H54 (cell line): ENCODE data around the gene RGL1.

Experiments
- DNase-seq: peaks from one replicate; pipeline ENCODE4 v3.0.0; 2011; ENCODE audit warnings: low spot score, mixed read lengths; ENCODE audit not compliant: insufficient read length
- FAIRE-seq: peaks from 3 replicates; lab custom pipeline; 2011; peaks lifted over from hg19 to GRCh38; lab: Jason Lieb, UNC
- POLR2A ChIP-seq: IDR thresholded peaks from 2 replicates; pipeline ENCODE4 v1.6.1; 2011; ENCODE audit warnings: low read depth, mild to moderate bottlenecking, low read length

The RGL1 gene

GRCh38 chr1:183953031-183953430 lies 148.1 kb downstream of the RGL1 start:
- no peak for FAIRE-seq
- DNase-seq: no peak

GRCh38 chr1:183954496-183954895 lies 149.6 kb downstream of the RGL1 start:
- TF ChIP-seq POLR2A: no peak
- DNase-seq (no peak), FAIRE-seq (no peak)

More at GRCh38 chr1:183953031-183953430, 148.1 kb downstream of the RGL1 start:
- TF ChIP-seq POLR2A: no peak

DNA sequence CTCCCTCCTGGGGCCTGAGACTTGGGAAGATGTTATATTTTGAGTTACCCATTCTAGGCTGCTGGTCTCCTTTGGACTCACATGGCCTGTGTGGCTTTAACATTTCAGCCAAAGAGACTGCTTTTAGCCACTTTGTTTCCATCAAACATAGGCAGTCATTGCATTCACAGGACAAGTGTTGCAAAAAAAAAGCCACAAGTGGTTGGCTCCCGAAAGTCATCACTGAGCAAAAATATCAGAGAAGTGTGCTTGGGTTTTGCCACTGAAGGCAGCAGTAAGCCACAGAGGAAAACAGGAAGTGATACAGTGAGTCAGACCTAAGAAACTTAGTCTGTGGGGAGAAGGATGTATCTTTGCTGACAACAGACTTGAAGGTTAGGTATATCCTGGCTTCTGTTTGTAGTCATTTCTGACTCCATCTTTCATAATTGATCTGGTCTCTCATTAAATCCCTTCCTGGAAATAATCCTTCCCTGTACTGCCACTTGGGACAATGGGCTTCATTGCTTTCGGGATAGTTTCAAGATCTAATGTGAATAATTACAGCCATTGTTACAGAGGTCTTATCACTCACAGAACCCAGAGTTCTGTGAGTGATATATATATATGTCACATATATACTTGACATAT lies 151.8 kb downstream of the RGL1 start:
- TF ChIP-seq POLR2A: no peak
- DNase-seq (peak; percentile 47), FAIRE-seq (peak; percentile 94)

DNA sequence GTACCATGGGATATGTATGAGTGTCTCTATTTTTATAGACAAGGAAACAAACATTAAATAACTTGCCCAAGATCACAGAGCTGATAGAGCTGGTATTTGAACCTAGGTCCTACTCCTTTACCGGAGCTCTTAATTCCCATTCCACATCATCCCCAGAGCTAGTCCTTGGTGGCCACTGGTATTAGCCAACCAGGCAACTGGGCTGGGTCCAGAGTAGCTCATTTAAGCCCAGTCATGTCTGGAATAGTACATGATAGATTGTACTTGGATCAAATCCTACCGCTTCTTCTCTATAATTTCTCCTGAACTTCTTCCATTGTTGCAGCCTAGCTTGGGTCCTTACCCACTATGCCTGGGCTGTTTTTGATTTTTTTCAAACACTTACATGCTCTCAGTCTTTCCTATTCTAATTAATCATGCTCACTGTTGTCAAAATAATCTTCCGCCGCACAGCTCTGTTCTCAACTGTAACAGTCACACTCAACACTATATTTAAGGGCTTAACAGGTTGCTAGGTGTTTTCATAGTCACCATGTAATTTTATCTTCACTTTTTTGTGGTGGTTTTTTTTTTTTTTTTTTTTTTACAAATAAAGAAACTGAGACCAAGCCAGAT lies 152.4 kb downstream of the RGL1 start:
- no peak for FAIRE-seq
- no peak for DNase-seq
- TF ChIP-seq POLR2A: no peak

GRCh38 chr1:183958958-183959357 lies 154.0 kb downstream of the RGL1 start:
- DNase-seq: no peak
- FAIRE-seq: no peak
- no peak for TF ChIP-seq POLR2A

GRCh38 chr1:183961132-183961531 lies 156.2 kb downstream of the RGL1 start:
- no peak for FAIRE-seq
- no peak for TF ChIP-seq POLR2A
- DNase-seq: no peak

DNA sequence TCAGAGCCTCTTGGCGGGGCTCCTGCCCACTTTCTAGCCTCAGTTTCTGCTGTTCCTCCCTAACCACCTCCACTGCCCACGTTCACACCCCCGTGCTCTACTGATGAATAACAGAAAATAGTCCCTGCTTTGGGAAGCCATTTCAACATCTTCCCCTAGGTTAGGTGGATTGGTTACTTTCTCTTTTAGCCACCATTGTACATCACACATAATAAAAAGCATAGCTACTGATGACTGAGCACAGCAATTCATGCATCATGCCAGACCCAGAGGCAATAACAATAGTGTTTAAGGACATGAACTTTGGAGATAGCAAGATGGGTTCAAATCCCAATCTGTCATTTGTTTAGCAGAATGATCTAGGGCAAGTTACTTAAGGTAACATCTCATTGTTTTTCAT lies 158.0 kb downstream of the RGL1 start:
- no peak for TF ChIP-seq POLR2A

GRCh38 chr1:183965726-183966125 lies 160.8 kb downstream of the RGL1 start:
- DNase-seq (no peak), FAIRE-seq (no peak)
- TF ChIP-seq POLR2A: no peak

More for the DNA sequence above, 158.0 kb downstream of the RGL1 start:
- FAIRE-seq (no peak), DNase-seq (no peak)

DNA sequence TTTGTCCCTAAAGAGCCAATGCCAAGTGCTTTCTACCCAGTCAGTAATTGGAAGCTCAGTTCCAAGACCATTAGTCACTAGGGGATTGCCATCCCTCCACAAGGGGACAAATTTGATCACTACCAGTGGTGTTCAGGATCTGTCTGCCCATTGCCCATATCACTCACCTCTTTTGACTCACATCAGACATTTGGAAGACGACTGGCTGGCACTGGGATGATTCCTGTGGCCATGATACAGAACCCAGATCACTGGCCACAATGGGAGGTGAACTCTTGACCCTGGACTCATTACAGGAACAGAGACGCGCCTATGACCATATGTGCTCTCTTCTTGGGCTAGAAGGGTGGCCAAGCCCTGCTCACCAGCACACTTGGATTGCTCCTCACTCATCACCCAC lies 161.6 kb downstream of the RGL1 start:
- no peak for FAIRE-seq
- no peak for TF ChIP-seq POLR2A
- DNase-seq: no peak

- TF ChIP-seq POLR2A: no peak
- DNase-seq: no peak
- FAIRE-seq: no peak
These were observed 163.0 kb downstream of the RGL1 start for GRCh38 chr1:183967914-183968313.

- FAIRE-seq (no peak), DNase-seq (no peak)
- no peak for TF ChIP-seq POLR2A
These were observed 163.5 kb downstream of the RGL1 start for GRCh38 chr1:183968386-183968785.

DNA sequence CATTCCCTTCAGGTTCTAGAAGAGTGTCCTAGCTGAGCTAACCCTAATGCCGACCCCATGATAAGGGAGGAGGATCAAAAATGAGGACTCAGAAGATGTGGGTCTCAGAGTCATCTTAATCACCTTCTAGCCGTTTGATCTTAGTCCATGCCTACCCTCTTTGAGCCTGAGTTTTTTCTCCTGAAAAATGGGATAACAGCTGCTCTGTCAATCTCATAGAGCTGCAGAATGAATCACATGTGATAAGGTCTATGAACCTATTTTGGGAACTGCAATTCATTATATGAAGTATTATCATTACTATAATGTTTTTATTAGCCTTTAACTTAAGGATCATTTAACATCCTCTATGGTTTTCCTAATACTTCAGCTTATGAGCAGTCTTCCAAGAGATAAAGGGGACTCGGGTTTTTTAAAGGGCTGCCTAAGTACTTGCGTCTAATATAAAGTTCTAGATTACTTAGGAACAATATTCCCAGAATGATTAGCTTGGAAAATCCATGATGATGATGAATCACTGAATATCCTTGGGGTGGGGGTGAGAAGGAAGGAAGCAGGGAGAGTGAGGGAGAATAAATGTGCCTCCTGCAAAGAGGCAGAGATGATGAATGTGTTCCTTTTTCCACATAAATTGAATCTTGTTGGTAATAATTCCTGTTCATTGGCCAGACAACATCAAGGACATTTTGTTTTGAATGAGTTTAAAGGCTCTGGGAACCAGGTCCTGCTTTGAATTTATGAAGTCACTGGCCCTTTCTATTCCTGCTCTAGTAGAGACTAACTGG lies 165.8 kb downstream of the RGL1 start:
- no peak for DNase-seq
- no peak for TF ChIP-seq POLR2A
- FAIRE-seq: no peak

DNA sequence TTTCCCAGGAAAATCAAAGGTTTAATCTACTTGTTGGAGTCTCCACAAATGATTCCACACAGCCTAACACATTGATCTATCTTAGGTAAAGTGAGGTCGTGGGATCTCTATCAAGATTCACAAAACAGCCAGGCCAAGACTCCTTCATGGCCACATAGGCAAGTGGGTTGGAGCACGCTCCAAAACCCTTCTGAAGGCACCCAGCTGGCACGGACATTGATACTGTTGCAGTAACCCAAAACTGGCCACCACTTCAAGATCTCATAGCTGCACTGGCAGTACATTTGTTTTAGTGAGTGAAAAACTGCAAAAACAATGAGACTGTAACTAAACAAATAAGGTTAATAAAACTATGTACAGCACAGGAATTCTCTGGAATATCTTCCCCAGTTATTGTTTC lies 170.7 kb downstream of the RGL1 start:
- DNase-seq: no peak
- TF ChIP-seq POLR2A: no peak
- FAIRE-seq: no peak

DNA sequence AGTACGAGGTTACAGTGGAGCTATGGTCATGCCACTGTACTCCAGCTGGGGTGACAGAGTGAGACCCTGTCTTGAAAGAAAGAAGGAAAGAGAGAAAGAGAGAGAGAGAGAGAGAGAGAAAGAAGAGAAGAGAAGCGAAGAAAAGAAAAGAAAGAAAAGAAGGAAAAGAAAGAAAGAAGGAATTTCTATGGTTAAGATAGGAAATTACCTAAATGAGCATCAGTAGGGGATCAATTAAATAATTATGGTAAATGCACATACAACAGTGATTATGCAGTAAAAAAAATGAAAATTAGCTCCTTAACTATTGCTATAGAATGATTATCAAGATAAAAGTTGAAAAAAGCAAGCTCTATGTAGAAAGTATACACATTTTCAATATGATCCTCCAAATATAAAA lies 172.8 kb downstream of the RGL1 start:
- no peak for DNase-seq
- no peak for TF ChIP-seq POLR2A
- no peak for FAIRE-seq
